GM21576 (cell line): ENCODE measurements around the gene CFAP46.
"Not testable (repeated sequence)": the region's sequence is repeated elsewhere in the genome, so short reads cannot be mapped to it uniquely, and the experiment has no call there.

Experiments used
- ATAC-seq: cut with Tn5 transposase; IDR thresholded peaks from one replicate; pipeline ENCODE4 v1.9.1; 2021; ENCODE audit warnings: mild to moderate bottlenecking, moderate library complexity; ENCODE audit not compliant: unreplicated experiment

Gene CFAP46

GRCh38 chr10:132793213-132793612 lies 149.2 kb downstream of the CFAP46 start:
- no peak for ATAC-seq

- no peak for ATAC-seq
Observed at GRCh38 chr10:132792796-132793195, 149.6 kb downstream of the CFAP46 start.

GRCh38 chr10:132792099-132792498 lies 150.3 kb downstream of the CFAP46 start:
- not testable (repeated sequence) for ATAC-seq

- no peak for ATAC-seq
Observed at GRCh38 chr10:132790934-132791829, 151.2 kb downstream of the CFAP46 start.

- no peak for ATAC-seq
Observed at GRCh38 chr10:132790470-132790869, 151.9 kb downstream of the CFAP46 start.

GRCh38 chr10:132789659-132790148 lies 152.7 kb downstream of the CFAP46 start:
- no peak for ATAC-seq

GRCh38 chr10:132788831-132789219 lies 153.5 kb downstream of the CFAP46 start:
- no peak for ATAC-seq

- ATAC-seq: no peak
Observed at GRCh38 chr10:132788180-132788830, 154.1 kb downstream of the CFAP46 start.

GRCh38 chr10:132787495-132788179 lies 154.7 kb downstream of the CFAP46 start:
- ATAC-seq: no peak

- no peak for ATAC-seq
Observed at GRCh38 chr10:132786884-132787494, 155.4 kb downstream of the CFAP46 start.

- ATAC-seq: no peak
Observed at GRCh38 chr10:132786476-132786883, 155.9 kb downstream of the CFAP46 start.

- no peak for ATAC-seq
Observed at GRCh38 chr10:132785723-132786475, 156.5 kb downstream of the CFAP46 start, which contains the start of gene NKX6-2. Gene NKX6-2, minus strand, starts transcription at chr10:132786147. Its CDS starts 199 bp downstream, at chr10:132785948.

- ATAC-seq: no peak
Observed at GRCh38 chr10:132784866-132785722, 157.3 kb downstream of the CFAP46 start.

- no peak for ATAC-seq
Observed at GRCh38 chr10:132783940-132784865, 158.2 kb downstream of the CFAP46 start.

- ATAC-seq: no peak
Observed at GRCh38 chr10:132783165-132783939, 159.0 kb downstream of the CFAP46 start.

- ATAC-seq: no peak
Observed at GRCh38 chr10:132781556-132781955, 160.8 kb downstream of the CFAP46 start.

- no peak for ATAC-seq
Observed at GRCh38 chr10:132780356-132780755, 162.0 kb downstream of the CFAP46 start.
